GM21717 (cell line): ENCODE measurements around the gene ACTR2.
A peak's percentile ranks its signal among the peaks of the same experiment; 100 is the strongest.
"Not testable (repeated sequence)": the region's sequence is repeated elsewhere in the genome, so short reads cannot be mapped to it uniquely, and the experiment has no call there.

ENCODE experiments used
- ATAC-seq: cut with Tn5 transposase; IDR thresholded peaks from one replicate; pipeline ENCODE4 v1.9.1; 2021; ENCODE audit warnings: mild to moderate bottlenecking, moderate library complexity; ENCODE audit not compliant: unreplicated experiment

ACTR2 gene

DNA sequence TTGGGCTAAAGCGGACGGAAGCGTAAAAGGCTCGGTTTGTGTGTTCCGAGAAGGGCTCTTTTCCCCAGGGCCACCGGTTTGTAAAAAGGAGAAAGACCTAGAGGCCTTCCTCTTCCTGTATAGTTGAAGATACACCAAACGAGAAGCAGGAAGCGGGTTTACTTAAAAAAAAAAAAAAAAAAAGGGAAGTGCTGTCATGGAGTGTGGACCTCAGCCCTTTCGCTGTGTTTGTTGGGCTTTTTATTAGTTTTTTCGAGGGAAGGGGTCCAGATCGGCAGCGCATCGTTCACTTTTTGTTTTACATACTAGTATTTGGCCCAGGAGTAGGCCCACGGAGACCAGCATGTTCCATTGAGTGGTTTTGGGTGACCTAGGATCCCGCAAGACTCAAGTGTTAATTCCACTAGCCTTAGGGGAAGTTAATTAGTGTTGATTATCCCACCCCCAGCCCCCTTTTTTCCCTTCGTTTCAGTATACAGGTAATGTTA is 676 bp downstream of the ACTR2 start:
- peak; percentile 49 for ATAC-seq

GRCh38 chr2:65231121-65231520 is 3.5 kb downstream of the ACTR2 start:
- ATAC-seq: no peak

DNA sequence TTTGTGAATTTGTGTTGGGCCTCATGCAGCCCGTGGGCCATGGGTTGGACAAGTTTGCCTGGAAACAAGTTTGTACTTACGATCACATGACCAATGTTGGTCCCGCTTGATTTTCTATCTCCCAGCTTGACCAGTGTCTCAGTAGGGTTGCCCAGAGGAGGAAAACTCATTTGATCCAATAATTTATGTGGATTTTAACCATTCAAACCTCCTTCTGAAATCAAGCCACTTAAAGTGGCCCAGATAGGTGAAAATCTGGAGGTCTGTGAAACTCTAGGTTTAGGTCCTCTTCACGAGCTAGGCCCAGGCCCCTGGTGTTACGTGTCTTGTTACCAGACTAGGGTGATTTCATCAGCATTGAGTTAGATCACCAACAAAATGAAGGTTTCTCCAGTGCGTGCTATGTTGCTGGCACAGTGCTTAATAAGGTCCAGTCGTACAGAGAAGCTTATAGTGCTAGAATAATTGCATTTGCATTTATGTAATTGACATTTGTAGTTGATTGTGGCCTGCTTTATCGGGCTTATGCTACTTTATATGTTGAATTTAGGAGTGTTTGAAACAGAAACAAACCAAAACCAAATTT is 4.4 kb downstream of the ACTR2 start:
- no peak for ATAC-seq

GRCh38 chr2:65232636-65233035 is 5.0 kb downstream of the ACTR2 start:
- ATAC-seq: no peak

GRCh38 chr2:65240657-65241056 is 13.0 kb downstream of the ACTR2 start:
- no peak for ATAC-seq

DNA sequence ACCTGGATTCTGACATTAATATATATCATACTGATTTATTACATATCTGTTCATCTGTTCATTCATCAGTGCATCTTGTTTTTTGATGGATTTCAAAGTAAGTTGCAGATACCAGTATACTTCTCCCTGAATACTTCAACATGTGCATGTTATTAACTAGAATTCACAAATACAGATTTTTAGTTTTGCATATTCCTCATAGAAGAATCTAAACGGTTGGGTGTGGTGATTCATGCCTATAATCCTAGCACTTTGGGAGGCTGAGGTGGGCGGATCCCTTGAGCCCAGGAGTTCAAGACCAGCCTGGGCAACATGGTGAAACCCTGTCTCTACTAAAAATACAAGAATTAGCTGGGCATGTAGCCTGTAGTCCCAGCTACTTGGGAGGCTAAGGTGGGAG is 16.8 kb downstream of the ACTR2 start:
- ATAC-seq: not testable (repeated sequence)

DNA sequence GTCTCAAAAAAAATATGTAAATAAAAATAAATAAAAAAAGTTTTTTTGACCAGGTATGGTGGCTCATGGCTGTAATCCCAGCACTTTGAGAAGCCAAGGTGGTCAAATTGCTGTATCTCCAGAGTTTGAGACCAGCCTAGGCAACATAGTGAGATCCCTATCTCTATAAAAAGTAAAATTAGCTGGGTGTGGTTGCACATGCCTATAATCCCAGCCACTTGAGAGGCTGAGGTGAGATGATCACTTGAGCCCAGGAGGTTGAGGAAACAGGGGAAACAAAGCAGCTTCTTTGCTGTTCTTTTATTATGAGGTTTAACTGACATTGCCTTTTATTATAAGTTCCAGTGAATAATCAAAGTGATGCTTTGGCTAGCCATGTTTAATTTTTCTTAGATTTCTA is 25.0 kb downstream of the ACTR2 start:
- ATAC-seq: no peak

DNA sequence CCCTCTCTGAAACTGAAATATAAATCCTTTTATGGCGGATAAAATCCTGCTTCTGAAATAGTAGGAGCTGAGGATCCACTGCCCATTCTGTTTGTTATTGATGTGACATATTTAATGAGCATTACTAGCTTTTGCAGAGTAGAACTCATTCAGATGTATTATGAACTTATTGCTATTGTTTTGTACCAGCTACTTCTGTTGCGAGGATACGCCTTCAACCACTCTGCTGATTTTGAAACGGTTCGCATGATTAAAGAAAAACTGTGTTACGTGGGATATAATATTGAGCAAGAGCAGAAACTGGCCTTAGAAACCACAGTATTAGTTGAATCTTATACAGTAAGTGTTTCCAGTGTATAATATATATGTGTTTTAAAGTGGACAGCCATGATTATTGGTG is 27.7 kb downstream of the ACTR2 start:
- no peak for ATAC-seq

DNA sequence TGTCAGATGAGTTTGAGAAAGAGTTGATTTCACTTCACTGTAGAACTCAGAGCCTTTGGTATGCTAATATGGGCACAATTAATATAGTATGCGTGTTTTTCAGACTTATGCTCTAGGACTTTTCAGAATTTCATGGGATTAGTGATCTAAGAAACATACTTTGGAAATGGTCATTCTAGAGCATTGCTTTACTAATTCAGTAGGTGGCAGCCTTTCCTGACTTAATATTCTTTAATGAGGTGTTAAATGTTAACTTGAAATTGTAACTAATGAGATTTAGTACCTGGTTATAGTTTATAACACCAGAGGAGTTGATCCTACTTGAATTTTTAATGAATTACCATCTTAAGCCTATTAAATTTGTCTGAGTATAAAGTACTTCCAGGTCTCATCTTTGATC is 28.4 kb downstream of the ACTR2 start:
- no peak for ATAC-seq

GRCh38 chr2:65257866-65258265 is 30.2 kb downstream of the ACTR2 start:
- not testable (repeated sequence) for ATAC-seq

DNA sequence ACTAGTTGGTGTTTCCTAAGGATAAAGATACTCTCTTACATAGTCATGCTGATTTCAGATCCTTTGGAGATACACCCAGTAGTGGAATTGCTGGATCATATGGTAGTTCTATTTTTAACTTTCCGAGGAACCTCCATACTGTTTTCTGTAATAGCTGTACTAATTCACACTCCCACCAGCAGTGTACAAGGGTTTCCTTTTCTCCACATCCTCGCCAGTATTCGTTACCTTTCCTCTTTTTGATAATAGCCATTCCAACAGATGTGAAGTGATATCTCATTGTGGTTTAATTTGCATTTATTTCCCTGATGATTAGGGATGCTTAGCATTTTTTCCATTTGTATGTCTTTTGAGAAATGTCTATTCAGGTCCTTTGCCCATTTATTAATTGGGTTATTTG is 34.0 kb downstream of the ACTR2 start:
- ATAC-seq: no peak

DNA sequence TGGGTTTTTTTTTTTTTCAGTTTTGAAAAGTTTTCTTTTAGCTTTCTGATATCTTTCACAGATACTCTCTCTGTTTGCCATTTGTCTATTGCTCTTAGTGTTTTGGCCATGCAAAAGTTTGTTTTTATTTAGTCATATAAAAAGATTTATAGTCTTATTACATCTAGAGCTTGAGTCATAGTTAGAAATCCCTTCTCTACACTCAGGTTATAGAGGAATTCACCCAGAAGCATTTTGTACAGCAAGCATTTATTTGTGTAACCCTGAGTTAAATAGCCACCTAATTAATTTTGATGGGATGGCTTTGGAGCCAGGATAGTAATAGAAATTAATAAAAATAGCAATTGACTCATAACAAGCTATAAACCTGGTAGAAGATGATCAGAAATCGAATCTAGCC is 35.6 kb downstream of the ACTR2 start:
- no peak for ATAC-seq

GRCh38 chr2:65263986-65264385 is 36.4 kb downstream of the ACTR2 start:
- no peak for ATAC-seq

DNA sequence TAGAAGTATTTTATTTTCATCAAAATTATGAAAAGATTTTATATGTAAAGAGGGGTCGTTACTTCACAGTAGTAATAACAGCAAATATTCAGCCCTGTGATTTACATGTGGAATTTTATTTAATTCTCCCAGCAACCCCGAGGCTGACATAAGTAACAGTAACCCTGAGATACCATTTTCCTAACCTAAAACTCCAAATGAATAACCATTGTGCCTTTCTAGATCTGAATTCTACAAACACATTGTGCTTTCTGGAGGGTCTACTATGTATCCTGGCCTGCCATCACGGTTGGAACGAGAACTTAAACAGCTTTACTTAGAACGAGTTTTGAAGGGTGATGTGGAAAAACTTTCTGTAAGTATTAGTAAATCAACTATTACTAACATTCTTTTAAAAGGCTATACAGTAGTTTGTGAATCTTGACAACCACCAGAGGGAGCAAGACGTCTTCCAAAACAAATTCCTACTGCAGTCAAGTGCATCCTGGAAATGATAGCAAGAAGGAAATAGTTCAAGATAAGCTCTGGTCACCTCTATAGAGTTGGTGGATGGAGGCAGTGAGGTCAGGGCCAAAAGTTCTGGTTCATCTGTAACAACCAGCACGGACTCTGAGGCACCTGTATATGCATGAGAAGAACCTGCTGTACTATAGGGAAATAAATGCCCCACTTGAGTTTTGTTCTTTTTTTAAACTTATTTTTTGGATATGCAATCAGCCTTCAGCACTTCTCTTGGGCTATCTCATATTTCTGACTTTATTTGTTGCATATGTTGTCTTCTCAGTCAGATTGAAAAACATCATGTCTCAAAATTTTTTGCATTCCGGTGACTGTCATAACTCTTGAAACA is 37.4 kb downstream of the ACTR2 start:
- ATAC-seq: no peak

- ATAC-seq: no peak
Measured at GRCh38 chr2:65265671-65266045, 38.0 kb downstream of the ACTR2 start.

GRCh38 chr2:65267008-65267407 is 39.4 kb downstream of the ACTR2 start:
- no peak for ATAC-seq

- no peak for ATAC-seq
Measured at GRCh38 chr2:65268957-65269356, 41.3 kb downstream of the ACTR2 start.

- ATAC-seq: no peak
Measured at GRCh38 chr2:65273344-65273743, 45.7 kb downstream of the ACTR2 start.

- no peak for ATAC-seq
Measured at GRCh38 chr2:65275141-65275915, 47.7 kb downstream of the ACTR2 start.

DNA sequence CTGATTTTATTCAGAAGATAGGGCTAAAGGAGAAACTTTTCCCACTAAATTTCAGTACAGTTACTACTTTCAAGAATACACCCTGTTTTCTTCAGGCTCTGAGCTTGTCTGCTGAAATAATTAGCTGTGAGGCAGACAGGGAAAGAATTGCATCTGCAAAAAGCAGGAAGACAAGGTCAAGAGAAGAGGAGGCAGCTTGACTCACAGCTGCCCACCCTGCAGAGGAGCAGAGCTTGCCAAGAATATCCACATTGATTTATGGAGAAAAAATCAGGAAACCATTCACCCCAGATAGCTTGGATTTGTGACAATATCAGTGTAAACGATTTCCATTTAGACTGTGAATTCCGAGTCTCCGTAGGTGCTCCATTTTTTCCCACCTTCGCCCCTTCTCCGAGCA is 49.0 kb downstream of the ACTR2 start:
- ATAC-seq: no peak

DNA sequence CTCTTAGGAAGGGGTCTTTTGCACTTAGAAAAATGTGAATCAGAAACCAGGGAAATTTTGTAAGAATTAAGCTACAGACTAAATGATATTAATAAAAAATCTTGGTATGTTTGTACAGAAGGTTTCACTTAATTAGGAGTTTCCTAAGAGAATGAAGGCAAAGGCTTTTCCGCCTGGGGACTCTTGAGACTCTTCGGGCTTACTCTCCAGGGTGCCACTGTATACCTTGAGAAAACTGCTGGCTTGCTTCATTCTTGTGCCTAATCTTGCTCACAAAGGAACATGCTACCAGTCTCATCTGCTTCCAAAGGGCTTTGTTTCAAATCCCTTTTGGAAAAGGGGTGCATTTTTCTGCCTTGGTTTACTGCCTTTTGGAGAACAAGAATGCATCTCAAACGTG is 49.5 kb downstream of the ACTR2 start:
- ATAC-seq: no peak
